Activated CD4-positive, alpha-beta T cell treated with anti-CD3 and anti-CD28 coated beads, Interleukin-2, Interleukin-6, amounts not matched to agents 100 ng/mL and 50 ng/mL, durations not matched to agents 16 hours and 8 hours (primary cell): ENCODE data around the gene FAM76B.

Experiments
- DNase-seq: peaks from one replicate; pipeline ENCODE4 v3.0.0-alpha.2; 2020

Gene FAM76B

GRCh38 chr11:95728094-95728493, 61.5 kb downstream of the FAM76B start:
- DNase-seq, result no peak

GRCh38 chr11:95727620-95728019, 62.0 kb downstream of the FAM76B start:
- DNase-seq, result no peak

- DNase-seq, result no peak
These were observed 62.5 kb downstream of the FAM76B start for GRCh38 chr11:95727111-95727510.

GRCh38 chr11:95725196-95725595, 64.4 kb downstream of the FAM76B start:
- no peak for DNase-seq

GRCh38 chr11:95723361-95723942, 66.1 kb downstream of the FAM76B start:
- no peak for DNase-seq

- DNase-seq, result no peak
These were observed 69.4 kb downstream of the FAM76B start for GRCh38 chr11:95720195-95720594.
